ENCODE measurements around the gene RAD51AP2. TPM values are rescaled to one million over a fixed set of nuclear protein-coding genes. Genes with fewer than 3 reads are reported as not detected.

The RAD51AP2 gene
- total and polyA plus RNA-seq, 2 donors (not counting 3 experiments of a cell fraction or from before 2014, with no cell fraction given), result not detected

DNA sequence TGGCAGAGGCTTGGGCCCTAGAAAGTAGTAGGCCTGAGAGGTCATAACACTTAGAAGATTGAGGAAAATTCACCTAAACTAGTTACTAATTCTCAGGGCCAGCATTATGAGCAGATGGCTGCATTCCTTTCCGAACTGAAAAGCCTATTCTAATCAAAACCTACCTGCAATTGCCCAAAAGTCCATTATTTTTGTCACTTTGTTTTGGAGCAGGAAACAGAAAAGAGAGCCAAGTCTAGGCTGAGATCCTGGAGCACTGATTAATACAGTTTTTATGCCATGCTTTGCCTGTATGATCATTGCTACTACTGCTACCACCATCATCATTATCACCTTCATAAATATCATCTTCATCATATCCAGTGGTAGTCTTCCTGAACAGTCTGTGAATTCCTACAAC lies 36.9 kb upstream of the RAD51AP2 start:
- Histone ChIP-seq H3K4me1 (ENCODE audit: control insufficient read depth, extremely low read depth, insufficient read depth, low read length) (no peaks in the 10 kb centered on the region), H3K36me3 (ENCODE audit: control insufficient read depth in 2 of 2, extremely low read depth in 1 of 2, insufficient read depth in 2 of 2, low read length in 2 of 2) (no peaks in the 10 kb centered on the region), H2AFZ (ENCODE audit: low read depth, low read length) (no peak overlapping the region), H3K4me3 (replicated peaks in 1 of 3; ENCODE audit: insufficient read depth in 1 of 3, low read depth in 1 of 3, low read length in 3 of 3) (no peak overlapping the region), H4K20me1 (replicated peaks; ENCODE audit: control insufficient read depth, extremely low read depth, insufficient read depth, low read length) (no peaks in the 10 kb centered on the region), H3K9ac (replicated peaks; ENCODE audit: extremely low read depth, insufficient read depth, low read length) (no peak overlapping the region), H3K9me1 (replicated peaks; ENCODE audit: control insufficient read depth, extremely low read depth, insufficient read depth, low read length) (no peaks in the 10 kb centered on the region), H3K27ac (ENCODE audit: insufficient read depth, low read depth, low read length) (no peak overlapping the region), H3K4me2 (ENCODE audit: insufficient read depth, low read length) (no peak overlapping the region), H3K9me3 (replicated peaks; ENCODE audit: control insufficient read depth, insufficient read depth, low read length) (no peaks in the 10 kb centered on the region), H3K79me2 (ENCODE audit: control insufficient read depth, insufficient read depth, low read length) (no peaks in the 10 kb centered on the region), H3K27me3 (ENCODE audit: control insufficient read depth in 2 of 2, insufficient read depth in 2 of 2, low read length in 2 of 2) (no peaks in the 10 kb centered on the region)
- dilution Hi-C loops (cut with MboI; ENCODE audit: extremely low pct_ligation_motif_present, low sequenced_read_pairs), result no loop called here
- CTCF ChIA-PET, result no interaction called here
- intact Hi-C loops (cut with micrococcal nuclease), result no loop called here
- no peak for FAIRE-seq
- no peak for DNase-seq (ENCODE audit: low read depth, low spot score)
- POLR2A ChIA-PET, result no interaction called here
- TF ChIP-seq, protein P1, sequence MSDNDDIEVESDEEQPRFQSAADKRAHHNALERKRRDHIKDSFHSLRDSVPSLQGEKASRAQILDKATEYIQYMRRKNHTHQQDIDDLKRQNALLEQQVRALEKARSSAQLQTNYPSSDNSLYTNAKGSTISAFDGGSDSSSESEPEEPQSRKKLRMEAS (IDR thresholded peaks at IDR 0.05; ENCODE audit: insufficient read depth, insufficient read length), result no peak
- TF ChIP-seq JUN (IDR thresholded peaks at IDR 0.05; ENCODE audit: borderline replicate concordance, insufficient read depth, insufficient read length, low read depth) (no peak), POLR2AphosphoS5 (IDR thresholded peaks at IDR 0.05; ENCODE audit: insufficient read depth, low read depth, low read length) (no peak), MYC (IDR thresholded peaks at IDR 0.05; ENCODE audit: low read depth, low read length) (no peak), FOS (IDR thresholded peaks at IDR 0.05; ENCODE audit: borderline replicate concordance, insufficient read depth, low read length) (no peak), EZH2 (IDR thresholded peaks at IDR 0.05; ENCODE audit: borderline replicate concordance, low read depth, low read length, severe bottlenecking) (no peak), GATA2 (IDR thresholded peaks at IDR 0.05; ENCODE audit: insufficient read depth, insufficient read length, low read depth, low read length) (no peak), POLR2A (IDR thresholded peaks at IDR 0.05; ENCODE audit: low read depth, low read length) (no peak)
- TF ChIP-seq, protein P2, sequence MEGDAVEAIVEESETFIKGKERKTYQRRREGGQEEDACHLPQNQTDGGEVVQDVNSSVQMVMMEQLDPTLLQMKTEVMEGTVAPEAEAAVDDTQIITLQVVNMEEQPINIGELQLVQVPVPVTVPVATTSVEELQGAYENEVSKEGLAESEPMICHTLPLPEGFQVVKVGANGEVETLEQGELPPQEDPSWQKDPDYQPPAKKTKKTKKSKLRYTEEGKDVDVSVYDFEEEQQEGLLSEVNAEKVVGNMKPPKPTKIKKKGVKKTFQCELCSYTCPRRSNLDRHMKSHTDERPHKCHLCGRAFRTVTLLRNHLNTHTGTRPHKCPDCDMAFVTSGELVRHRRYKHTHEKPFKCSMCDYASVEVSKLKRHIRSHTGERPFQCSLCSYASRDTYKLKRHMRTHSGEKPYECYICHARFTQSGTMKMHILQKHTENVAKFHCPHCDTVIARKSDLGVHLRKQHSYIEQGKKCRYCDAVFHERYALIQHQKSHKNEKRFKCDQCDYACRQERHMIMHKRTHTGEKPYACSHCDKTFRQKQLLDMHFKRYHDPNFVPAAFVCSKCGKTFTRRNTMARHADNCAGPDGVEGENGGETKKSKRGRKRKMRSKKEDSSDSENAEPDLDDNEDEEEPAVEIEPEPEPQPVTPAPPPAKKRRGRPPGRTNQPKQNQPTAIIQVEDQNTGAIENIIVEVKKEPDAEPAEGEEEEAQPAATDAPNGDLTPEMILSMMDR (IDR thresholded peaks at IDR 0.05; ENCODE audit: extremely low read depth in 1 of 2, insufficient read depth in 1 of 2, low read depth in 1 of 2, low read length in 2 of 2), result no peak
- no TSS peak for BruUV-seq (replicated peaks)
